SK-N-MC (cell line): ENCODE results near the gene CCND1.

Experiments
- EZH2 ChIP-seq: fragments of 200-600 bp; sonication (generic); IDR thresholded peaks from one replicate; pipeline ENCODE4 v1.6.1; 2017; ENCODE audit warnings: antibody characterized with exemption
- FOXP2 ChIP-seq: optimal IDR thresholded peaks from 2 replicates; pipeline ENCODE3; 2011; ENCODE audit warnings: mild to moderate bottlenecking, moderate library complexity; ENCODE audit not compliant: insufficient read depth; ENCODE audit errors: extremely low read length, control extremely low read depth
- POLR2AphosphoS5 ChIP-seq: IDR thresholded peaks from 2 replicates; pipeline ENCODE4 v1.6.1; 2012; ENCODE audit warnings: mild to moderate bottlenecking, low read depth, low read length, borderline replicate concordance

DNA sequence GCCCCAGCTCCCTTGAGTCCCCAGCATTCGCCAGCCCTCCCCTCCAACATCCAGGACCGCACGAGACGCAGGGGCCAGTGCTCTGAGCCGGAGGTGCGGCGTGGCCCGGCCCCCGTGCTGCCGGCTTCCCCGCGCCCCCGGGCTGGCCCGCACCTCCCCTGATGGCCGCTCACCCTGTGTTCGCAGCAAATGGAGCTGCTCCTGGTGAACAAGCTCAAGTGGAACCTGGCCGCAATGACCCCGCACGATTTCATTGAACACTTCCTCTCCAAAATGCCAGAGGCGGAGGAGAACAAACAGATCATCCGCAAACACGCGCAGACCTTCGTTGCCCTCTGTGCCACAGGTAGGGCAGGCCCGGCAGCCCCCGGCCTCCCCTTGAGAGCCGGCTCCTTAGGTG is 2.7 kb downstream of the CCND1 start:
- no peak for TF ChIP-seq EZH2
- TF ChIP-seq POLR2AphosphoS5, result peak; percentile 12; the same call in 1 of the 2 replicates
- TF ChIP-seq FOXP2, result no peak
